ENCODE results near the gene EVA1C. TPM values are rescaled to one million over a fixed set of nuclear protein-coding genes. Genes with fewer than 3 reads are reported as not detected.
A peak's percentile ranks its signal among the peaks of the same experiment; 100 is the strongest.

Gene EVA1C
- total RNA-seq, 1 experiment from 2014 or later, result 0.98 TPM

GRCh38 chr21:32413015-32413504 is 554 bp downstream of the EVA1C start:
- H3K4me1 Mint-ChIP-seq, result peaks cover 29 to 34% of the 10 kb centered on the region in 2 experiments
- no peak overlapping the region for H2BK12ac ChIP-seq (ENCODE audit: insufficient read length, low read depth, low read length)
- peaks cover 39% of the 10 kb centered on the region for H3K27me3 ChIP-seq (ENCODE audit: insufficient read depth, low read length)
- H2AK5ac ChIP-seq (ENCODE audit: insufficient read length, low read length), result no peak overlapping the region
- no peaks in the 10 kb centered on the region for H3K79me2 ChIP-seq (ENCODE audit: insufficient read depth, low read length)
- no peak overlapping the region for H3K9ac ChIP-seq (ENCODE audit: extremely low read depth, insufficient read length, low read length)
- H3K27ac ChIP-seq (ENCODE audit: insufficient read length, low read depth, low read length), result no peak overlapping the region
- H3K27me3 Mint-ChIP-seq (ENCODE audit: low read depth), result peaks cover 77% of the 10 kb centered on the region
- no peak overlapping the region for H2AFZ ChIP-seq (ENCODE audit: low read length)
- no peak overlapping the region for H3K23ac ChIP-seq (ENCODE audit: insufficient read length, low read depth, low read length)
- H3K9me3 Mint-ChIP-seq, result no peaks in the 10 kb centered on the region
- no peaks in the 10 kb centered on the region for H4K20me1 ChIP-seq (ENCODE audit: control insufficient read depth, insufficient read depth, insufficient read length)
- H2BK5ac ChIP-seq (ENCODE audit: insufficient read length, low read length), result no peak overlapping the region
- no peak for TF ChIP-seq CTCF (conservative IDR thresholded peaks at IDR 0.05)
- no peaks in the 10 kb centered on the region for H3K79me1 ChIP-seq (ENCODE audit: insufficient read depth, low read depth, low read length, poor library complexity, severe bottlenecking)
- no peak overlapping the region for H2BK20ac ChIP-seq (ENCODE audit: low read depth, low read length, poor library complexity, severe bottlenecking)
- no peak overlapping the region for H4K5ac ChIP-seq (ENCODE audit: insufficient read length, low read depth, low read length)
- no peak for DNase-seq
- H3K4me3 Mint-ChIP-seq, result peak overlapping the region; percentile 59 to 80
- peaks cover 10% of the 10 kb centered on the region for H3K23me2 ChIP-seq (ENCODE audit: insufficient read length, low read depth, low read length, poor library complexity, severe bottlenecking)
- no peak overlapping the region for H3K56ac ChIP-seq (ENCODE audit: insufficient read length, low read depth, low read length)
- H2BK120ac ChIP-seq (ENCODE audit: low read depth, low read length, poor library complexity, severe bottlenecking), result no peak overlapping the region
- no peak overlapping the region for H3K14ac ChIP-seq (ENCODE audit: insufficient read depth, low read length)
- no peak overlapping the region for H3K27ac Mint-ChIP-seq
- no peak overlapping the region for H2BK15ac ChIP-seq (ENCODE audit: low read depth, low read length)
- no peaks in the 10 kb centered on the region for H3K4me1 ChIP-seq (ENCODE audit: insufficient read depth, low read length)
- H4K91ac ChIP-seq (ENCODE audit: insufficient read length, low read depth, low read length), result no peak overlapping the region
- WGBS (ENCODE audit: extremely low coverage, insufficient read length, low lambda C conversion rate), result no CpG with 5 or more reads among the region's 32 CpGs
- no peaks in the 10 kb centered on the region; a peak in 1 of 7 replicates for H3K36me3 Mint-ChIP-seq (ENCODE audit: insufficient read depth in 1 of 3, low read depth in 3 of 3)
- H3K4me2 ChIP-seq (ENCODE audit: insufficient read depth, insufficient read length, low read length), result peak overlapping the region; percentile 37
- H3T11ph ChIP-seq (ENCODE audit: low read length), result no peak overlapping the region
- H3K9me3 ChIP-seq (ENCODE audit: control insufficient read depth, low read depth, low read length), result no peaks in the 10 kb centered on the region
- no peak overlapping the region for H4K8ac ChIP-seq (replicated peaks; ENCODE audit: insufficient read length, low read depth, low read length)
- H3K4ac ChIP-seq (ENCODE audit: low read depth, low read length), result no peak overlapping the region
- no peak overlapping the region for H3K18ac ChIP-seq (ENCODE audit: insufficient read length, low read depth, low read length)
